Left cardiac atrium (tissue), 4 donors: ENCODE results near the gene CYP2A6. TPM values are rescaled to one million over a fixed set of nuclear protein-coding genes. Genes with fewer than 3 reads are reported as not detected.
"Not testable (repeated sequence)": the region's sequence is repeated elsewhere in the genome, so short reads cannot be mapped to it uniquely, and the experiment has no call there.

Experiments
- ATAC-seq, 2 donors: fragments of 200-7000 bp; cut with Tn5 transposase; one replicate each; pipeline ENCODE4 v1.9.1; 2020; ENCODE audit warnings: mild to moderate bottlenecking in 2 of 2, moderate library complexity in 2 of 2
- DNase-seq: peaks from one replicate; pipeline ENCODE4 v3.0.0-alpha.2; 2020
- intact Hi-C, 2 donors: fragments of 100-400 bp; cut with DNase I; formaldehyde crosslinking; loops; one replicate each; pipeline versions ENCODE4 v1.14.1 to v1.15.1; 2022 to 2023
- total RNA-seq, 2 donors: library from RNA; stranded (reverse); fragmentation: NEBNext Ultra II Directional; extraction: Animal tissue kit (Norgen Biotek cat#: 25700); gene quantifications; one replicate each; pipeline ENCODE4 v1.2.1, GENCODE V29; 2021
- donor health status: DM: no; HTN: yes; CAD: no.
- donor health status: DM: no; HTN: yes; CAD: no; lungs with severe emphysema.
- donor health status: DM: yes; HTN: yes; CAD: no.
- donor health status: Dilated cardiomyopathy.

Gene CYP2A6
- total RNA-seq, 2 donors from 2014 or later, result not detected

DNA sequence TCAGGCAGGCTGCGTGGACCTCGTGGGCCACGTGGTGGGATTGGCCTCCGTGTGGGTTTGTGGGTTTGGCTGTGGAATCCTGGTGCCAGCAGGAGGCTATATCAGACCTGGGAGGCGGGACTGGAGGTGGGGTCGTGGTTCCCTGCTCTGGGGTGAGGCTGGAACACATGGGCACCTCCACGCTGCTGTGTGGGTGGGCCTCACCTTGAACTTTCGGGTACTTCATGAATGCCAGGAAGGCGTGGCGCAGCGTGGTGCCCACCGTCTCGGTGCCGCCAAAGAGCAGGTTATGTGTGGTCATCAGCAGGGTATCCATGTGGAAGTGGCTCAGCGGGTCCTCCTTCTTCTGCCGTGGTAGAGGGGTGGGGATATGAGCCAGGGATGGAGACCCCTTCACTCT is 25.3 kb downstream of the CYP2A6 start:
- intact Hi-C loops, ATAC-seq, DNase-seq: not testable (repeated sequence)

DNA sequence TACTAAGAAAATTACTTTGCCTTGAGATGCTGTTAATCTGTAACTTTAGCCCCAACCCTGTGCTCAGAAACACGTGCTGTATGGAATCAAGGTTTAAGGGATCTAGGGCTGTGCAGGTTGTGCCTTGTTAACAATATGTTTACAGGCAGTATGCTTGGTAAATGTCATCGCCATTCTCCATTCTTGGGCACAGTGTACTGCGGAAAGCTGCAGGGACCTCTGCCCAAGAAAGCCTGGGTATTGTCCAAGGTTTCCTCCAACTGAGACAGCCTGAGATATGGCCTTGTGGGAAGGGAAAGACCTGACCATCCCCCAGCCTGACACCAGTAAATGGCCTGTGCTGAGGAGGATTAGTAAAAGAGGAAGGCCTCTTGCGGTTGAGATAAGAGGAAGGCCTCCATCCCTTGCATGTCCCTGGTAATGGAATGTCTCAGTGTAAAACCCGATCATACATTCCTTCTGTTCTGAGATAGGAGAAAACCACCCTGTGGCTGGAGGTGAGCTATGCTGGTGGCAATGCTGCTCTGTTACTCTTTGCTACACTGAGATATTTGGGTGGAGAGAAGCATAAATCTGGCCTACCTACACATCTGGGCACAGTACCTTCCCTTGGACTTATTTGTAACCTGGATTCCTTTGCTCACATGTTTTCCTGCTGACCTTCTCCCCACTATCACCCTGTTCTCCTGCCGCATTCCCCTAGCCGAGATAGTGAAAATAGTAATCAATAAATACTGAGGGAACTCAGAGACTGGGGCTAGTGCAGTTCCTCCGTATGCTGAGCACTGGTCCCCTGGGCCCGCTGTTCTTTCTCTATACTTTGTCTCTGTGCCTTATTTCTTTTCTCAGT is 27.3 kb downstream of the CYP2A6 start:
- ATAC-seq, intact Hi-C loops: not testable (repeated sequence)

DNA sequence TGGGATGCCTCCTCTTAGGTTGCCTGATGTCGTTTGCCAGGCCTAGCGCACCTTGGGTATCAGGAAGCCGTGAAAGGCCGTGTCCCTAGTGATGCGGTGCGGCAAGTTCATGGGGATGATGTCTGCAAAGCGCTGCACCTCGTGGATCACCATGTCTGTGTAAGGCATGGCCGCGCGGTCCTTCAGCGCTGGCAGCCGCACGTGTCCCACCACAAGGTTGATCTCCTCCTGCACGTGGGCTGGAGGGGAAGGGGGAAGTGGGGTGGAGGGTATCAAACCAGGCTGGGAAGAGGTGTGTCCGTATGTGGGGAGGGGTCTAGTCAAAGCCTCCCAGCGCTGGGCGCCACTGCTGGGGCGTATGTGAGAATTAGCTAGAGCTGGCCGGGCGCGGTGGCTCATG is 28.1 kb downstream of the CYP2A6 start:
- intact Hi-C loops, result no loop called here
- DNase-seq (no peak), ATAC-seq (no peak)

More for the DNA sequence above, 27.3 kb downstream of the CYP2A6 start:
- not testable (repeated sequence) for DNase-seq

DNA sequence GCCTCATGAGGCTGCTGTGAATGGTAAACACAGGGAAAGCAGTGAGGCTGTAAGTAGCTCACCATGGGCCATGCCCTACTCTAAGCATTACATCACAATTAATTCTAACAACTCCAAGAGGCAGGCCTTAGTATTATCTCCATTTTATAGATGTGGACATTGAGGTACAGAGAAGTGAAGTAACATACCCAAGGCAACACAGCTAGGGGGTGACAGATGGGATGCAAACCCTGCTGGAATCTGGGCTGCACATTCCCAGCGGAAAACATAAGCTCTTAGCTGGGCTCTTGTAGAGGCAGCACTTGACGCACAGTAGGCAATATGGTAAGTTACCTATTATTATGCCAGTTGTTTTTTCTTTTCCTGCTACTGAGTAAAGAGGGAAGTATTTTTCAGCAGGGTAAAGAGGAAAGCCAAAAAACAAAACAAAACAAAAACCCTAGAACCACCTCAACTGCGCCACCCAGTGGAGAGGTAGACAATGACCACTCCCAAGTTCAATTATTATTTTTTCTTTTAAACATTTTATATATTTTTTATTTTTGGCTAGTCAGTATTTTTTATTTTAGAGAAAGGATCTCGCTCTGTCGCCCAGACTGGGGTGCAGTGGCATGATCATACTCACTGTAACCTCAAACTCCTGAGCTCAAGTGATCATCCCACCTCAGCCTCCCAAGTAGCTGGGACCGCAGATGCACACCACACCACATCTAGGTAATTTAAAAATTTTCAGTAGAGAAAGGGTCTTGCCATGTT is 30.6 kb downstream of the CYP2A6 start:
- intact Hi-C loops, result loop anchor here in 1 of 2 donors (2.0 kb wide), 1 partner anchor 157 kb away; no protein-coding TSS in a partner anchor

DNA sequence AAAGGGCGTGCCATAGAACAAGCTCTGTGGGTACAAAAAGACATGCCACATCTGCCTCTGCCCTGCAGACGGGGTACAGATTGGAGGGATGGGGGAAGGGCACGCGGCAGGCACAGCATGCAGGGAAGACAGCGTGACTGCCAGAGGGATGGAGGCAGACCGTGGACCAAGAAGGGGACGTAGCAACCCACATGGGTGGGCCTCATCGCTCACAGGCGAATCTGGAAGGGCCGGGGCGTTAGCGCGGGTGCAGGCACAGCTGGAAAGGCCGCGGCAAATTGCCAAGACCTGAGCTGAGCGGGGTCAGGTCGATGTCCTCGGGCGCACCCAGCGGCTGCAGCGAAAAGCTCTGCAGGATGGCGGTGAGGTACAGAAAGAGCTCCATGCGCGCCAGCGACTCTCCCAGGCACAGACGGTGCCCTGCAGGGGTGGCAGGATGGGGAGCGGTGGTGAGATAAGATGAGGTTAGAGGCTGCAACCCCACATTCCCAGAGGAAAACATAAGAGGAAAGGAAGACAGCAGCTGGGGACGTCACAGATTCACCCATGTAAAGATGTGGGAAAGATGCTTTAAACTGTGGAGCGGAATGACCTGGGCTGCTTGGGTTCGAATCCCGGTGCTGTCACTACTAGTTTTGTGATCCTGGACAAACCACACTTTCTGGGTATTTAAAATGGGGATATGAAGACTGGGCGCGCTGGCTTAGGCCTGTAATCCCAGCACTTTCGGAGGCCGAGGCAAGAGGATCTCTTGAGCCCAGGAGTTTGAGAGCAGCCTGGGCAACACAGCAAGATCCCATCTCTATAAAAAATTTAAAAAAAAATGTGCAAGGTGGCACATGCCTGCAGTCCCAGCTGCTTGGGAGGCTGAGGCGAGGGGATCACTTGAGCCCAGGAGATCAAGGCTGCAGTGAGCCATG is 31.5 kb downstream of the CYP2A6 start:
- intact Hi-C loops, result loop anchor here in 1 of 2 donors (2.0 kb wide), 1 partner anchor 156 kb away; no protein-coding TSS in a partner anchor
- DNase-seq (peak; percentile 85), ATAC-seq (peak; percentile 87 to 88)

More for the DNA sequence above, 30.6 kb downstream of the CYP2A6 start:
- ATAC-seq (peak; percentile 22 to 26), DNase-seq (peak; percentile 50)

DNA sequence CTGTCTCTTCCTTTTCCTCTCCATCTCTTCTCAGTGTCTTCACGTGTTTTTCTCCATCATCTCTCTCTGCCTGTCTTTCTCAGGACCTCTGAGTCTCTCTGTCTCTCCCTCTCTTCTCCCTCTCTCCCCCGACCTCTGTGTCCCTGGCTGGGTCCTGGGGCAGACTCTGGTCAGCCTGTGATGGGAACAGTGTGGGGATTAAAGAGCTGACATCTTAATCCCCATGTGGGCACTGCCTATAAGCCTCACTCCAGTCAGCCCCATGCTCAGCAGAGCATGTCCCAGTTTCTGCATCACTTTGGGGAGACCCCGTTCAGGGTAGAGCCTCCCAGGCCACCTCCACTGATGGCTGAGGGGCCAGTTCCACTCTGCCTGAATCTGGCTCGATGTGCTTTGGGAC is 35.0 kb downstream of the CYP2A6 start:
- DNase-seq (no peak), ATAC-seq (no peak)
- intact Hi-C loops, result no loop called here

- ATAC-seq (no peak), DNase-seq (no peak)
- intact Hi-C loops, result no loop called here
Measured at GRCh38 chr19:40813182-40813581, 37.1 kb downstream of the CYP2A6 start.

DNA sequence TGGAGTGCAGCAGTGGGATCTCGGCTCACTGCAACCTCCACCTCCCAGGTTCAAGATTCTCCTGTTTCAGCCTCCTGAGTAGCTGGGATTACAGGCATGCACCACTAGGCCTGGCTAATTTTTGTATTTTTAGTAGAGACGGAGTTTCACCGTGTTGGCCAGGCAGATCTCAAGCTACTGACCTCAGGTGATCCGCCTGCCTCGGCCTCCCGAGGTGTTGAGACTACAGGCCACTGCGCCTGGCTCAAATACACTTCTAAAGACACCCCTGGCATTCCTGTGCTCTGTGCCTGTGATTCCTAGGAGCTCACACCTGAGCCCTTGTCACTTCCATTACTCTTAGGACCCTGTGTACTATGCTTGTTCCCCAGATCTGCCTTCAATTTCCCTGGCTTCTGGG is 37.7 kb downstream of the CYP2A6 start:
- ATAC-seq, DNase-seq, intact Hi-C loops: not testable (repeated sequence)

DNA sequence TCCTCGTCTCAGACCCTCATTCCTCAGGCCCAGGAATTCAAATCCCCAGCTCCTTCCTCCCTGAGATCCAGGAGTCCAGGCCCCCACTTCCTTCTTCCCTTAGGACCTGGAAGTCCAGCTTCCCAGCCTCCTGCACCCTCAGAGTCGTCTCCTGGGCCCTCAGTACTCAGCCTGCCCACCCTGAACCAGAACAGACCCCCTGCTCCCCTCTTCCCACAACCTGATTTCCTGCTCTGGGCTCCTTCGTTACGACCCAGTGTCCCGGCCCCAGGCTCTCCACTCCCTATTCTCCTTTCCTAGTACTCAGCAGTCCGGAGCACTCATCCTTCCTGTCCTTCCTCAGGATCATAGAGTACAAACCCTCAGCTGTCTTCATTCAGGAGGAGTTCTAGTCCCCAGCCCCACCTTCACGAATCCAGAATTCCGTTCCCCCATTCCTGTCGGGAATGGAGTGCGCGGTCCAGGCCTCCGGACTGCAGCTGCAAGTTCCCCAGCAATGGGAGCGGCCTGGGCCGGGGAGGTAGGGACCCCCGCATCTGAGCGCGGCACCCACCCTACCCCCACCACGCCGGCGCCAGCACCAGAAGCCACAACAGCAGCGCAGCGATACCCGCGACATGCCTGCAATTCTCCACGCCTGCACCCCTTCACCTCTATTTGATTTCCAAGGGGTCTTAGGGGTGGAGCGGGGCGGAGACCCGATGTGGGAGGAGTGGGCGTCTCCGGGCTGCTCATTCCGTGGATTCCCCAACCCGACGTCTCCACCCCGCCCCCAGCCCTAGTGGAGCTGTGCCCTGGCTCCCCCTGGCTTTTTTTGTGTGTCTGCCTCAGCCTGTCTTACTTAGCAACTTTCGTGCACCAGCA is 38.5 kb downstream of the CYP2A6 start:
- intact Hi-C loops, result no loop called here
- DNase-seq (no peak), ATAC-seq (no peak)

DNA sequence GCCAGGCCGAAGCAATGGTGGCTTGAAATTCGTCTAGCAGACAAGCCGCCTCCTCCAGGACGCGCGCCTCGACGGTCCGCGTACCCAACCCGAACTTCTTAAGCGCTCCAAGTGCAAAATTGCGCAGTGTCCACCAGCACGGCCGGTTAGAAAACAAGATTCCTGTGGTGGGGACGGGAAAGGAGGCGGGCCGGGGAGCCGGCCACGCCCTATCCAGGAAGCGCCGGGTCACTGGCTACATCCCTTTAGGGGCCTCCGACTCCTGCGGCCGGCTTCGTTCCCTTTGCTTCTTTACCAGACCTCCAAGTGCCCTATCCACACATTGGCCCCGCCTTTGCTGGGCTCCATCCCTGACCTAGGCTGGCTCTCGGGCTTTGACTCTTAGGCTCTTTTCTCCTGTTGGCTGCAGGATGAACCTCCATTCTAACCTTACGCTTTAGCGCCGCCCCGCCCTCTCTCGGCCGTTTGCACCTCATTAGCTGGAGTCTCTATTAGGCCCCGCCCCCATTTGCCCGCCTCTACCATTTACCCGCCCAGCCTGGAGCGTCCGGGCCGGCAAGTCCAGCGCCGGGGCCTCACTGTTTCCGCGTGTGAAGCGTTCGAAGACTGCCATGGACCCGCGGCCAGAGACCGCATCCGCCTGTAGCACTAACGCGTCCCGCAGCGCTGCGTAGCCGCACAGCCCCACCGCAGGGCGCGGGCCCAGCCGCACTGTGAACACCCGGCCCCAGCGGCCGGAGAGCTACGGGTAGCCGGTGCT is 39.4 kb downstream of the CYP2A6 start:
- intact Hi-C loops, result not testable (repeated sequence)
- ATAC-seq (peak; percentile 88), DNase-seq (peak; percentile 88)

GRCh38 chr19:40810160-40810559 is 40.1 kb downstream of the CYP2A6 start:
- intact Hi-C loops, result no loop called here
- ATAC-seq (no peak), DNase-seq (no peak)

GRCh38 chr19:40809358-40810086 is 40.7 kb downstream of the CYP2A6 start:
- intact Hi-C loops, result loop anchor here in 1 of 2 donors (10.0 kb wide), 1 partner anchor 145 kb away; no protein-coding TSS in a partner anchor
- ATAC-seq (no peak), DNase-seq (peak; percentile 41)

DNA sequence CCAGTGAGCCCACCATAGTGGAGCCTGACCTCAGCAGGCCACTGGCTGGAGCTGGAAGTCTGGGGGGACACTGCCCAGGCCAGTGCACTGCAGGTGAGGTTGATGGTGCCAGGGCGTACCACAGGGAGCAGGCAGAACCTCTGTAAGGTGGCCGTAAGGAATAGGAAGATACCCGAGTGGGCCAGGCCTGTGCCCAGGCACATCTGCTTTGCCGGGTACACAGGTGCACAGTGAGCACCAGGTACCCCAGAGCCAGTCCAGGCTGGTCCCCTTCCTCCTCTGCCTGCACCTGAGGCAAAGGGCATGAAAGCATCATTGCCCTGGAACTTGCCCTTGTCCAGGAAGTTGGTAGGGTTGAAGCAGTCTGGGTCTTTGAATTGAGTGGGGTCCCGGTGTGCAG is 41.8 kb downstream of the CYP2A6 start:
- intact Hi-C loops, result loop anchor here in 1 of 2 donors (10.0 kb wide), 1 partner anchor 144 kb away; no protein-coding TSS in a partner anchor
- ATAC-seq (no peak), DNase-seq (no peak)

- no peak for DNase-seq
- ATAC-seq, result no peak
- intact Hi-C loops, result loop anchor here in 1 of 2 donors (10.0 kb wide), 1 partner anchor 143 kb away; no protein-coding TSS in a partner anchor
Measured at GRCh38 chr19:40808021-40808325, 42.3 kb downstream of the CYP2A6 start.

DNA sequence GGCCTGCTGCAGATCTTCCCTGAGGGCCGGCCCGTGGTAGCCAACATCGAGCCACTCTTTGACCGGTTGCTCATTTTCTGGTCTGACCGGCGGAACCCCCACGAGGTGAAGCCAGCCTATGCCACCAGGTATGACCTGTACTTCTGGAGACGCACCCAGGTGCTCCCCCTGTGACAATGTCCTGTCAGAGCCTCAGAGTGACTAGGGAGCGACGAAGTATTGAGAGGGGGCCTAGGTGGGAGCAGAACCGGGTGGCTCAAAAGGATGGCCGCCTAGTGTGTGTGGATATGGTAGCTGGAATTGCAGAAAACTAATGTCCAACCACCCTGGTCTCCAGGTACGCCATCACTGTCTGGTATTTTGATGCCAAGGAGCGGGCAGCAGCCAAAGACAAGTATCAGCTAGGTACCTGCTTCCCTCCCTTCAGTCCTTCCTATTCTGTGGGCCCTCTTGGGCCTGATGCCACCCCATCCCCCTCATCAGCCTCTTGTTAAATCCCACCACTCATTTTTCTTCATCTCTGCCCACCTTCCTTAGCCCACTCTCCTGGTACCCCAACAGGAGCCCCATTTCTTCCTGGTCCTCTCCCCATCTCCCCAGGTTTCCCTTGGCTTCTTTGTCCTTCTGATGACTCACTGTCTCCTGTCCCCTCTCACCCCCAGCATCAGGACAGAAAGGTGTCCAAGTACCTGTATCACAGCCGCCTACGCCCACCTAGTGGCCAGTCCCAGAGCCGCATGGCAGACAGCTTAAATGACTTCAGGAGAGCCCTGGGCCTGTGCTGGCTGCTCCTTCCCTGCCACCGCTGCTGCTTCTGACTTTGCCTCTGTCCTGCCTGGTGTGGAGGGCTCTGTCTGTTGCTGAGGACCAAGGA is 42.9 kb downstream of the CYP2A6 start:
- intact Hi-C loops, result loop anchor here in 1 of 2 donors (10.0 kb wide), 1 partner anchor 143 kb away; no protein-coding TSS in a partner anchor
- ATAC-seq, result no peak
- DNase-seq, result no peak
